Neural crest cell (in vitro differentiated cells): ENCODE measurements around the gene STX2. TPM values are rescaled to one million over a fixed set of nuclear protein-coding genes. Genes with fewer than 3 reads are reported as not detected.

Source experiments
- DNase-seq: peaks from one replicate; pipeline ENCODE4 v3.0.0; 2021; ENCODE audit warnings: low read depth, mixed read lengths, low spot score
- H3K27ac Mint-ChIP-seq: one replicate; pipeline ENCODE4 v1.8.0; 2021; ENCODE audit warnings: mild to moderate bottlenecking, mixed read lengths; ENCODE audit not compliant: unreplicated experiment
- H3K27me3 Mint-ChIP-seq: 2 replicates; pipeline ENCODE4 v1.8.0; 2021; ENCODE audit warnings: low read depth, mild to moderate bottlenecking, mixed read lengths
- H3K36me3 Mint-ChIP-seq: 2 replicates; pipeline ENCODE4 v1.8.0; 2021; ENCODE audit warnings: low read depth, mild to moderate bottlenecking, mixed read lengths
- H3K4me1 Mint-ChIP-seq: 2 replicates; pipeline ENCODE4 v1.8.0; 2021; ENCODE audit warnings: mixed read lengths
- H3K4me3 Mint-ChIP-seq: one replicate; pipeline ENCODE4 v1.8.0; 2021; ENCODE audit warnings: mild to moderate bottlenecking, mixed read lengths
- H3K9me3 Mint-ChIP-seq: 2 replicates; pipeline ENCODE4 v1.8.0; 2021; ENCODE audit warnings: mixed read lengths
- CTCF ChIP-seq: fragments of 200-600 bp; sonication (generic); conservative IDR thresholded peaks from 2 replicates; pipeline ENCODE4 v1.5.0; 2021; ENCODE audit warnings: antibody characterized with exemption, mild to moderate bottlenecking
- total RNA-seq: library from RNA; stranded (reverse); gene quantifications from 2 replicates; pipeline ENCODE4 v1.2.1, GENCODE V29; 2021

The STX2 gene
- total RNA-seq, 1 donor from 2014 or later = 32.7 TPM

- peak overlapping the region; percentile 96 for H3K4me3 Mint-ChIP-seq
- no peak for TF ChIP-seq CTCF
- H3K36me3 Mint-ChIP-seq = peaks cover 38% of the 10 kb centered on the region
- no peaks in the 10 kb centered on the region for H3K9me3 Mint-ChIP-seq
- peaks cover 2% of the 10 kb centered on the region for H3K27me3 Mint-ChIP-seq
- H3K4me1 Mint-ChIP-seq = peaks cover 58% of the 10 kb centered on the region
- peak overlapping the region; percentile 99 for H3K27ac Mint-ChIP-seq
- no peak for DNase-seq
These were observed 34.2 kb upstream of the STX2 start for GRCh38 chr12:130873106-130873795.

GRCh38 chr12:130872179-130873096 lies 33.4 kb upstream of the STX2 start:
- peak overlapping the region; percentile 99 for H3K27ac Mint-ChIP-seq
- peaks cover 38% of the 10 kb centered on the region for H3K36me3 Mint-ChIP-seq
- no peaks in the 10 kb centered on the region for H3K9me3 Mint-ChIP-seq
- peaks cover 2% of the 10 kb centered on the region for H3K27me3 Mint-ChIP-seq
- H3K4me3 Mint-ChIP-seq = peak overlapping the region; percentile 96
- DNase-seq = peak; percentile 17
- no peak for TF ChIP-seq CTCF
- peaks cover 55% of the 10 kb centered on the region for H3K4me1 Mint-ChIP-seq

DNA sequence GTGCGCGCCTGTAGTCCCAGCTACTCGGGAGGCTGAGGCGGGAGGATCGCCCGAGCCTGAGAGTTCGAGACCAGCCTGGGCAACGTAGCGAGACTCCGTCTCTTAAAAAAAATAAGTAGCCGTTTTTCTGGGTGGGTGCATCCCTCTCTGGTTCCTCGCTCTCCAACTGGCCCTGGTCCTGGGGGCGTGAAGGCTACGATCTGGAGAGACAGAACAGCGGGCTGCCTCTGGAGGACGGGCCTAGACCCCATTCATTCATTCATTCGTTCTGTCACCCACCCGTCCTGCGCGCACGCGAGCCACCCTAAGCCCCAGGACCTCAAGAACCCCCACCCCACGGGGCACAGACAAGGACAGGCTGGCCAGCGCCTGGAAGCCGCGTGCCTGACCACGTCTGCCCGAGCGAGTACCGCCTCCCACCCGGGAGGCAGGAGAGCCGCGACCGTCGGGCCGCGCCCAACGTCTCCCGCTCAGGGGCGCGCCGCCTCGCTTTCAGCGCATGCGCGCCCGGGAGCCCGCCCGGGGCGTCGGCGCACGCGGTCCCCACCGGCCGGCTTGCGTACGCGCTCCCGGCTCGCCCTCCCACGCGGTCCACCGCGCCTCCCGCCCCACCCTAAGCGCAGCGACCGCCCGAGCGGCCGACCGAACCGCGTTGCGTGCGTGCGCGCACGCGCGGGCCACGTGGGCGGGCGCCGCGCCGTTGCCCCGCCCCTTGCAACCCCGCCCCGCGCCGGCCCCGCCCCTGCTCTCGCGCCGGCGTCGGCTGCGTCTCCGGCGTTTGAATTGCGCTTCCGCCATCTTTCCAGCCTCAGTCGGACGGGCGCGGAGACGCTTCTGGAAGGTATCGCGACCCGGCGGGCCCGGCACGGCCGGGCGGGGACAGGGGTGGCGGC lies 32.5 kb upstream of the STX2 start, which contains the start of gene RAN:
Gene RAN, plus strand, starts transcription at position 781 of the 893 bp plus-strand sequence. CDS start 528 bp downstream, outside the sequence.
- Mint-ChIP-seq H3K27me3 (peaks cover 2% of the 10 kb centered on the region), H3K9me3 (no peaks in the 10 kb centered on the region), H3K4me3 (peak within 1 kb of the TSS; percentile 96), H3K36me3 (peaks cover 33% of the 10 kb centered on the region), H3K4me1 (peaks cover 45% of the 10 kb centered on the region), H3K27ac (peak within 1 kb of the TSS; percentile 99)
- peak; percentile 79 for DNase-seq
- TF ChIP-seq CTCF = no peak

- TF ChIP-seq CTCF = peak; percentile 65
- DNase-seq = peak; percentile 44
- peaks cover 2% of the 10 kb centered on the region for H3K27me3 Mint-ChIP-seq
- H3K36me3 Mint-ChIP-seq = peaks cover 26% of the 10 kb centered on the region
- no peaks in the 10 kb centered on the region for H3K9me3 Mint-ChIP-seq
- peak overlapping the region; percentile 94 for H3K27ac Mint-ChIP-seq
- H3K4me3 Mint-ChIP-seq = peak overlapping the region; percentile 94
- H3K4me1 Mint-ChIP-seq = peaks cover 39% of the 10 kb centered on the region
These were observed 31.6 kb upstream of the STX2 start for GRCh38 chr12:130870442-130871285.
